NCI-H446 (cell line): ENCODE results near the gene ENTPD1.
"Not testable (repeated sequence)": the region's sequence is repeated elsewhere in the genome, so short reads cannot be mapped to it uniquely, and the experiment has no call there.

Experiments
- DNase-seq, 2 experiments: peaks; one replicate each; lab custom pipeline; 2025; lab: John Stamatoyannopoulos, UW

The ENTPD1 gene

DNA sequence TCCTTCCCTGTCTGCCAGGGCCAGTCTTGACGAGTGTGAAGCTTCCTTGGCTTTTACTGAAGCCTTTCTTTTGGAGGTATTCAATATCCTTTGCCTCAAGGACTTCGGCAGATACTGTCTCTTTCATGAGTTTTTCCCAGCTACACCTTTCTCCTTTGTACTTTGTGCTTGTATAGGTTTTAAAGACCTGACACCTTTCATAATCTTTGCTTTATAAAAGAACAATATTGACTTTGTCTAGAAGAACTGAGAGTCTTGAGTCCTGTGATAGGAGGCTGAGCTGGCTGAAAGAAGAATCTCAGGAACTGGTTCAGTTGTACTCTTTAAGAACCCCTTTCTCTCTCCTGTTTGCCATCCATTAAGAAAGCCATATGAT is 110.5 kb downstream of the ENTPD1 start:
- no peak for DNase-seq

DNA sequence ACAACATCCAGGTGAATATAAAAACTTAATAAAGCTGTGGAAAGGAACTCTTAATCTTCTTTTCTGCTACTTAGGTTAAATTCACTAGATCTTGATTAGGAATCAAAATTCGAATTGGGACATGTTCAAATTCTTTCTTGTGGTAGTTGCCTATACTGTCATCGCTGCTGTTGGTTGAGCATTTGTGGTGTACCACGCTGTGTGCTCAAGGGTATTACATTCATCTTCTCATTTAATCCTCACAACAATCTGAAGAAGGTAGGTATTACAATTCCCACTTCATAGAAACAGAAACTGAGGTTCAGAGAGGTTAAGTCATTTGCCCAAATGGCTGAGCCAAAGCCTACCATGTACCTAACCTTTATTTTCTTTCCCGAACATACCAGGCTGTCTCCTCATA is 111.9 kb downstream of the ENTPD1 start:
- DNase-seq = no peak

GRCh38 chr10:95872158-95872711 is 116.3 kb downstream of the ENTPD1 start:
- no peak for DNase-seq

DNA sequence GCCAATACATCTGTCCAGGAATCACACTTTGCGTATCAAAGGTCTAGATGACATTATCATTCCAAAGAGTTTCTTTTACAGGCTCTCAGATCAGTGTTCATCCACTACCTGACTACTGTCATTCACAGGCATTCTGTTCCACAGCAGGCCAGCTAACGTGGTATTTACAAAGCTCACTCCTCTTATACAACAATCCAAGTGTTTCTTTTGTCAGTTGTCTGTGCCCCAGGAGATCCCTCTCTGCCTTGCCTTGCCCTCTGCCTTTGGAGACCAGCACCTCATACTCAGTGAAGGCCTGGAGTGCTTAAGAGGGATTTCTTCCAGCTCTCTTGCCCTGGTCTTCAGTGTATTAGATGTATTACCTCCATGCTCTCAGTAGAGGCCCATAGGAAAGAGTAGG is 117.2 kb downstream of the ENTPD1 start:
- no peak for DNase-seq

DNA sequence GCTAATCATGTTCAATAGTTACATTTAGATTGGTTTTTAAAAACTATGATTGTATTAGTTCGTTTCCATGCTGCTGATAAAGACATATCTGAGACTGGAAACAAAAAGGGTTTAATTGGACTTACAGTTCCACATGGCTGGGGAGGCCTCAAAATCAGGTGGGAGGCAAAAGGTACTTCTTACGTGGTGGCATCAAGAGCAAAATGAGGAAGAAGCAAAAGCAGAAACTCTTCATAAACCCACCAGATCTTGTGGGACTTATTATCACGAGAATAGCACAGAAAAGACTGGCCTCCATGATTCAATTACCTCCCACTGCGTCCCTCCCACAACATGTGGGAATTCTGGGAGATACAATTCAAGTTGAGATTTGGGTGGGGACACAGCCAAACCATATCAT is 117.7 kb downstream of the ENTPD1 start:
- no peak for DNase-seq

- DNase-seq = not testable (repeated sequence)
Observed at GRCh38 chr10:95874783-95875182, 118.8 kb downstream of the ENTPD1 start.

- no peak for DNase-seq
Observed at GRCh38 chr10:95876756-95877155, 120.8 kb downstream of the ENTPD1 start.

DNA sequence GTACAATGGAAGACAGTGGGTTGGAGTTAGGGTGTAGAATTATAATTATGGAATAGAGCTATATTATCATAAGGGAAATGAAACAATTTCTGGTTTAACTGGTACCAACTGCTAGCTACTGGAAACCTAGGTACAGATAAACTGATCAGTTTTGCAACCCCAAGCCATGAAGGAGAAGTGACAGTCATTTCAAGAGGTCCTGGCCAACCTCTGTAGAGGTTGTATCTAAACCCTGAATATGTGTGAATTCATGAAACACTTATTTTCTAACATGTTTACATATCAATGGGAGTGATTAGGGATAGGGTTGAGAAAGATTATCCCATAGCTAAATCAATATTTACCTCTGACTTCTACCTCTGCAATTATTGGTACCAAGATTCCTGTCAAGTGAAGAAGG is 121.9 kb downstream of the ENTPD1 start:
- DNase-seq = no peak

GRCh38 chr10:95880704-95881103 is 124.7 kb downstream of the ENTPD1 start:
- DNase-seq = no peak

- no peak for DNase-seq
Observed at GRCh38 chr10:95881316-95881715, 125.4 kb downstream of the ENTPD1 start.

DNA sequence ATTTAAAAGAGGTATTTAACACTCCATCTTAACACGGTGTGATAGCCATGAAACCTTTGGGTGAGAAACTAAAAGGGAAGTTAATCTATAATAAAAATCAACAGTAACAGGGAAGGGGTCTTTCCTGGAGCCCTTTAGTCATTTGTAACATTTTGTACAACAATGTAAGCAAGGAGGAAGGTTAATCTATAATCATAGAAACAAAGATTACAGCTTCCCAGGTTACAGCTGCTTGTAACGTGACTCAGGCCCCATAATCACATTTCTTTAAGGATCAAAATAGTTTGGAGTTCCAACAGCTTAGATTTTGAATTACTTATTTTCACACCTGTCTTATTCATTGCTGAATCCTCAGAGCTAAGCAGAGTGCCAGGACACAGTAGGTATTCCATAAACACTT is 133.9 kb downstream of the ENTPD1 start:
- DNase-seq = no peak

- no peak for DNase-seq
Observed at GRCh38 chr10:95896071-95896850, 140.3 kb downstream of the ENTPD1 start.

GRCh38 chr10:95905897-95906580 is 150.1 kb downstream of the ENTPD1 start:
- DNase-seq = not testable (repeated sequence)

- DNase-seq = peak; percentile 1 to 22
Observed at GRCh38 chr10:95906677-95907455, 150.9 kb downstream of the ENTPD1 start.

DNA sequence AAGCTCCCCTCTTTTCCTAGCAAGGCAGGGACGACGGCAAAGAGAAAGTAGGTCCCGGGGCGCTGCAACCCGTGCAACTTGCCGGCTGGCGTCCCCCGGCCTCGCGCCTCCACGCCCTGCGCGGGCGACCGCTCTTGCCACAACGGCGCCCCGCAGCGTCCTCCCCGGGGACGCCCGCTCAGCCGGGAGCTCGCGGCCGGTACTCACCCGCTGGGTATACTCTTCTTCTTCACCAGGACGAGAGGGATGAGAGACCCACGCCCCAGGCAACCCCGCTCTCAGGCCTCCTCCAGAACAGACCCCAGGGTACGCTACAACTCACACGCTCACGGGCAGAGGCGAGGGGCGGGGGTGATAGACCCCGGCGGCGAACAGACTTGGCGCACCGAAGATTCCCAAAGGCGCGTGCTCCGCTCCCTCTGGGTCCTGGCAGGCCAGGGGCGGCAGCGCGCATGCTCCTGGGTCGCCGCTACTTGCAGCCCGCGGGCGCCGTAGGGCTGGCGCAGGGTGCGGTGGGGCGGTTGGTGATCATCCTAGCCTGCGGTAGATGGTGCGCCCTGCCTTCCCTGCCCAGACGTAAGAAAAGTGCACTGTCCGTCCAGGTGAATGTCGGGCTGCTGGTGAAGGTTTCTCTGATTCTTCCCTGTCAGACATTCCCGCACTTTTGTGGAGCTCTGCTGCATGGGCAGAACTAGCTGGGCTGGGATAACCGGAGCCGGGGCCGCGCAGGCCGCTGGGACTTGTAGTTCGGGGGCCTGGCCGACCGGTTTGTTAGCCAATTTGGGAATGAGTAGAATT is 151.7 kb downstream of the ENTPD1 start, which contains the start of gene CC2D2B:
TSS of gene CC2D2B (plus strand) at position 520 of the 798 bp plus-strand sequence. CDS start 3,349 bp downstream, outside the sequence.
- DNase-seq = peak; percentile 28 to 77

GRCh38 chr10:95908450-95908849 is 152.5 kb downstream of the ENTPD1 start:
- no peak for DNase-seq

DNA sequence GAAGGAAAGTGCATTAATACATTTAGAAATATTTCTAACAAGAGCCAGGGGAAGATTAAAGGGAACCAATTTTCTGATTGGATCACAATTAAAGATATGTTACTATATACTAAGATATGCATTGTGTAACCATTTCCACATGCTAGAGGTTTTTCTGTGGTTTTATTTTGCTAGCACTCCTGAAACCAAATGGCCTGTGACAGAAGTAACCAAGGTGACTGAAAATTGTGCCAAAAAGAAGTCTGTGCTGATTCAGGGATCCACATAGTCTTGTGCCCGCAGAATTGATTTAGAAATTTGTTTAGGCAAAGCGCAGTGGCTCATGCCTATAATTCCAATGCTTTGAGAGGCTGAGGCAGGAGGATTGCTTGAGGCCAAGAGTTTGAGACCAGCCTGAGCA is 153.6 kb downstream of the ENTPD1 start:
- DNase-seq = no peak

GRCh38 chr10:95916039-95916438 is 160.1 kb downstream of the ENTPD1 start:
- not testable (repeated sequence) for DNase-seq
